Measurements from ENCODE around the gene ETS1. TPM values are rescaled to one million over a fixed set of nuclear protein-coding genes. Genes with fewer than 3 reads are reported as not detected.
A peak's percentile ranks its signal among the peaks of the same experiment; 100 is the strongest.

ETS1 gene
- total and polyA plus RNA-seq, 8 donors = 70.2 to 139 (median 128) TPM

GRCh38 chr11:128480665-128481064 lies 106.7 kb downstream of the ETS1 start:
- DNase-seq = no peak
- TF ChIP-seq CTCF (IDR thresholded peaks at IDR 0.05) = no peak
- Histone ChIP-seq H3K36me3 (peaks cover 0 to 67% of the 10 kb centered on the region in 2 donors), H3K27ac (peak overlapping the region; percentile 68 to 75), H3K27me3 (no peaks in the 10 kb centered on the region), H3K9me3 (no peaks in the 10 kb centered on the region), H3K4me3 (no peak overlapping the region), H3K4me1 (peaks cover 43 to 86% of the 10 kb centered on the region in 2 donors)
- no peak for ATAC-seq
- intact Hi-C loops (cut with DNase I) = no loop called here

- peak overlapping the region; percentile 68 to 75 for H3K27ac ChIP-seq
- no peaks in the 10 kb centered on the region for H3K27me3 ChIP-seq
- intact Hi-C loops (cut with DNase I) = no loop called here
- ATAC-seq (no peak), DNase-seq (no peak)
- peaks cover 44 to 92% of the 10 kb centered on the region in 2 donors for H3K4me1 ChIP-seq
- no peak overlapping the region for H3K4me3 ChIP-seq
- H3K9me3 ChIP-seq = no peaks in the 10 kb centered on the region
- TF ChIP-seq CTCF (IDR thresholded peaks at IDR 0.05) = no peak
- H3K36me3 ChIP-seq = peaks cover 0 to 62% of the 10 kb centered on the region in 2 donors
Observed at GRCh38 chr11:128480066-128480465, 107.3 kb downstream of the ETS1 start.

GRCh38 chr11:128479144-128479543 lies 108.2 kb downstream of the ETS1 start:
- intact Hi-C loops (cut with DNase I) = no loop called here

GRCh38 chr11:128478305-128478704 lies 109.1 kb downstream of the ETS1 start:
- TF ChIP-seq CTCF (IDR thresholded peaks at IDR 0.05) = no peak
- no peak for DNase-seq
- no peak overlapping the region for H3K4me3 ChIP-seq
- no peaks in the 10 kb centered on the region for H3K9me3 ChIP-seq
- peaks cover 0 to 52% of the 10 kb centered on the region in 2 donors for H3K36me3 ChIP-seq
- H3K27me3 ChIP-seq = no peaks in the 10 kb centered on the region
- intact Hi-C loops (cut with DNase I) = no loop called here
- ATAC-seq = no peak
- peaks cover 53 to 96% of the 10 kb centered on the region in 2 donors for H3K4me1 ChIP-seq
- H3K27ac ChIP-seq = peak overlapping the region in 1 of 2 donors; percentile 75

More at GRCh38 chr11:128479144-128479543, 108.2 kb downstream of the ETS1 start:
- Histone ChIP-seq H3K27me3 (no peaks in the 10 kb centered on the region), H3K9me3 (no peaks in the 10 kb centered on the region), H3K4me1 (peaks cover 52 to 96% of the 10 kb centered on the region in 2 donors), H3K4me3 (no peak overlapping the region), H3K36me3 (peaks cover 0 to 53% of the 10 kb centered on the region in 2 donors), H3K27ac (peak overlapping the region; percentile 68 to 75)
- ATAC-seq (no peak), DNase-seq (no peak)
- TF ChIP-seq CTCF (IDR thresholded peaks at IDR 0.05) = no peak

- no peaks in the 10 kb centered on the region for H3K9me3 ChIP-seq
- no peak for TF ChIP-seq CTCF (IDR thresholded peaks at IDR 0.05)
- no peak overlapping the region for H3K4me3 ChIP-seq
- intact Hi-C loops (cut with DNase I) = no loop called here
- H3K4me1 ChIP-seq = peaks cover 51 to 96% of the 10 kb centered on the region in 2 donors
- ATAC-seq (no peak), DNase-seq (no peak)
- H3K36me3 ChIP-seq = peaks cover 0 to 51% of the 10 kb centered on the region in 2 donors
- H3K27ac ChIP-seq = peak overlapping the region in 1 of 2 donors; percentile 57
- H3K27me3 ChIP-seq = no peaks in the 10 kb centered on the region
Observed at GRCh38 chr11:128477811-128478210, 109.5 kb downstream of the ETS1 start.
